HCT116 (cell line): ENCODE results near the gene CLEC18A.

Experiments
- CTCF ChIP-seq, 3 experiments: fragments of 200-600 bp in 1 of 3; sonication (generic) in 1 of 3; IDR thresholded peaks in 2 of 3; conservative IDR thresholded peaks in 1 of 3; 2 replicates each; pipeline ENCODE4 v1.5.1; 2012 to 2017; ENCODE audit warnings: low read depth in 2 of 3, low read length in 2 of 3, antibody characterized with exemption in 1 of 3, borderline replicate concordance in 1 of 3, control low read depth in 1 of 3, mild to moderate bottlenecking in 1 of 3, mixed read lengths in 1 of 3, mixed run types in 1 of 3, moderate library complexity in 1 of 3; ENCODE audit not compliant: insufficient read depth in 1 of 3
- POLR2AphosphoS5 ChIP-seq: IDR thresholded peaks from 2 replicates; pipeline ENCODE4 v1.6.1; 2011; ENCODE audit warnings: mild to moderate bottlenecking, low read depth, low read length, moderate library complexity
- SIN3A ChIP-seq: IDR thresholded peaks from 2 replicates; pipeline ENCODE4 v1.6.1; 2012; ENCODE audit warnings: low read depth
- TF ChIP-seq, protein P1 (sequence below): IDR thresholded peaks from 2 replicates; pipeline ENCODE4 v1.6.1; 2012; ENCODE audit warnings: low read depth

DNA sequence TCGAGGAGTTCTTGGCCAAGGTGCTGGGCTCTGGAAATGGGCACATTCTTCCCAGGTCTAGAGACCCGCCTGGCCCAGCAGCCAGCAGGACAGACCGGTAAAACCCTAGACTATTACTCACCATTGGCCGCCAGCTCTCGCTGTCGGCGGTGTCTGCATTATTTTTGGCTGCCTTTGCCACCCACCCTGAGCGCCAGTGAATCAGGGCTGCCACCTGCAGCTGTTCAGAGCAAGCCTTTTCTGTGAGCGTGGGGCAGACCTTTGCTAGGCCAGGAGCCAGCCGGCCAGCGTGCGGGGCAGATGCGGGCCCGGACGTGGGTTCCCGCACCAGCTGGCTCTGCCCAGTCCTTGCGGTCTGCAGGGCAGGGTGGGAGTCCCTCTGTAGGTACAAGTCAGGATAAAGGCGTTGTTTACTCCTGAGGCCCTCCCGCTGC, 15.8 kb upstream of the CLEC18A start:
- TF ChIP-seq CTCF (IDR thresholded peaks at IDR 0.05 in 2 of 3, conservative IDR thresholded peaks at IDR 0.05 in 1 of 3; ENCODE audit: borderline replicate concordance in 1 of 3, insufficient read depth in 1 of 3, low read depth in 2 of 3, low read length in 2 of 3): no peak
- TF ChIP-seq, protein P1, sequence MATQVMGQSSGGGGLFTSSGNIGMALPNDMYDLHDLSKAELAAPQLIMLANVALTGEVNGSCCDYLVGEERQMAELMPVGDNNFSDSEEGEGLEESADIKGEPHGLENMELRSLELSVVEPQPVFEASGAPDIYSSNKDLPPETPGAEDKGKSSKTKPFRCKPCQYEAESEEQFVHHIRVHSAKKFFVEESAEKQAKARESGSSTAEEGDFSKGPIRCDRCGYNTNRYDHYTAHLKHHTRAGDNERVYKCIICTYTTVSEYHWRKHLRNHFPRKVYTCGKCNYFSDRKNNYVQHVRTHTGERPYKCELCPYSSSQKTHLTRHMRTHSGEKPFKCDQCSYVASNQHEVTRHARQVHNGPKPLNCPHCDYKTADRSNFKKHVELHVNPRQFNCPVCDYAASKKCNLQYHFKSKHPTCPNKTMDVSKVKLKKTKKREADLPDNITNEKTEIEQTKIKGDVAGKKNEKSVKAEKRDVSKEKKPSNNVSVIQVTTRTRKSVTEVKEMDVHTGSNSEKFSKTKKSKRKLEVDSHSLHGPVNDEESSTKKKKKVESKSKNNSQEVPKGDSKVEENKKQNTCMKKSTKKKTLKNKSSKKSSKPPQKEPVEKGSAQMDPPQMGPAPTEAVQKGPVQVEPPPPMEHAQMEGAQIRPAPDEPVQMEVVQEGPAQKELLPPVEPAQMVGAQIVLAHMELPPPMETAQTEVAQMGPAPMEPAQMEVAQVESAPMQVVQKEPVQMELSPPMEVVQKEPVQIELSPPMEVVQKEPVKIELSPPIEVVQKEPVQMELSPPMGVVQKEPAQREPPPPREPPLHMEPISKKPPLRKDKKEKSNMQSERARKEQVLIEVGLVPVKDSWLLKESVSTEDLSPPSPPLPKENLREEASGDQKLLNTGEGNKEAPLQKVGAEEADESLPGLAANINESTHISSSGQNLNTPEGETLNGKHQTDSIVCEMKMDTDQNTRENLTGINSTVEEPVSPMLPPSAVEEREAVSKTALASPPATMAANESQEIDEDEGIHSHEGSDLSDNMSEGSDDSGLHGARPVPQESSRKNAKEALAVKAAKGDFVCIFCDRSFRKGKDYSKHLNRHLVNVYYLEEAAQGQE: no peak
- no peak for TF ChIP-seq POLR2AphosphoS5
- no peak for TF ChIP-seq SIN3A
